GM23338 (cell line): Measurements from ENCODE around the gene MAMSTR. TPM values are rescaled to one million over a fixed set of nuclear protein-coding genes. Genes with fewer than 3 reads are reported as not detected.
"Not testable (repeated sequence)": the region's sequence is repeated elsewhere in the genome, so short reads cannot be mapped to it uniquely, and the experiment has no call there.

Source experiments
- ATAC-seq: fragments of 200-7000 bp; cut with Tn5 transposase; 3 replicates; pipeline ENCODE4 v1.9.1; 2020
- DNase-seq: peaks from one replicate; pipeline ENCODE4 v3.0.0-alpha.2; 2015; ENCODE audit warnings: low spot score
- H2AFZ ChIP-seq: fragments of 200-600 bp; sonication (generic); 2 replicates; pipeline ENCODE4 v1.8.0; 2016; ENCODE audit warnings: antibody characterized with exemption, mild to moderate bottlenecking, moderate library complexity
- H3F3A ChIP-seq: fragments of 200-600 bp; sonication (generic); replicated peaks from 2 replicates; pipeline ENCODE4 v1.8.0; 2017; ENCODE audit warnings: antibody characterized with exemption, mixed run types, low read depth
- H3K27ac ChIP-seq: fragments of 200-600 bp; sonication (generic); 2 replicates; pipeline ENCODE4 v1.6.1; 2016; ENCODE audit warnings: low read depth
- H3K27me3 ChIP-seq: fragments of 200-600 bp; sonication (generic); 2 replicates; pipeline ENCODE4 v1.8.0; 2016; ENCODE audit warnings: mild to moderate bottlenecking, mixed run types, moderate library complexity; ENCODE audit not compliant: insufficient read depth
- H3K36me3 ChIP-seq: fragments of 200-600 bp; sonication (generic); 2 replicates; pipeline ENCODE4 v1.8.0; 2016; ENCODE audit warnings: mild to moderate bottlenecking; ENCODE audit not compliant: insufficient read depth
- H3K4me1 ChIP-seq: fragments of 200-600 bp; sonication (generic); 2 replicates; pipeline ENCODE4 v1.8.0; 2016; ENCODE audit warnings: mild to moderate bottlenecking, moderate library complexity; ENCODE audit not compliant: insufficient read depth
- H3K4me2 ChIP-seq: fragments of 200-600 bp; sonication (generic); 2 replicates; pipeline ENCODE4 v1.7.1; 2017; ENCODE audit warnings: mixed run types
- H3K4me3 ChIP-seq: fragments of 200-600 bp; sonication (generic); 2 replicates; pipeline ENCODE4 v1.6.1; 2016; ENCODE audit warnings: mixed run types
- H3K79me2 ChIP-seq: fragments of 200-600 bp; sonication (generic); replicated peaks from 2 replicates; pipeline ENCODE4 v1.8.0; 2017; ENCODE audit warnings: mild to moderate bottlenecking; ENCODE audit not compliant: insufficient read depth
- H3K9me2 ChIP-seq: fragments of 200-600 bp; sonication (generic); 2 replicates; pipeline ENCODE4 v1.8.0; 2017; ENCODE audit not compliant: insufficient read depth
- H4K20me1 ChIP-seq: fragments of 200-600 bp; sonication (generic); replicated peaks from 2 replicates; pipeline ENCODE4 v1.8.0; 2017; ENCODE audit warnings: mild to moderate bottlenecking; ENCODE audit not compliant: insufficient read depth
- H3K27ac Mint-ChIP-seq: 2 replicates; pipeline ENCODE4 v1.8.0; 2020; ENCODE audit warnings: inconsistent platforms, mild to moderate bottlenecking, moderate library complexity, mixed read lengths
- H3K27me3 Mint-ChIP-seq: 3 replicates; pipeline ENCODE4 v1.8.0; 2022; ENCODE audit warnings: low read depth, mild to moderate bottlenecking, moderate library complexity, mixed read lengths, inconsistent platforms; ENCODE audit not compliant: insufficient read depth, poor library complexity
- H3K36me3 Mint-ChIP-seq: 3 replicates; pipeline ENCODE4 v1.8.0; 2021; ENCODE audit warnings: low read depth, mild to moderate bottlenecking, inconsistent platforms, moderate library complexity, mixed read lengths
- H3K4me1 Mint-ChIP-seq: 3 replicates; pipeline ENCODE4 v1.8.0; 2020; ENCODE audit warnings: mild to moderate bottlenecking, inconsistent platforms, mixed read lengths
- H3K4me3 Mint-ChIP-seq: 3 replicates; pipeline ENCODE4 v1.8.0; 2021; ENCODE audit warnings: moderate library complexity, mild to moderate bottlenecking, inconsistent platforms, mixed read lengths
- H3K9me3 Mint-ChIP-seq: 3 replicates; pipeline ENCODE4 v1.8.0; 2020; ENCODE audit warnings: moderate library complexity, mild to moderate bottlenecking, inconsistent platforms, mixed read lengths
- CREB1 ChIP-seq: fragments of 250-450 bp; sonication (Bioruptor Pico); IDR thresholded peaks from 2 replicates; pipeline ENCODE4 v1.5.0; 2020; ENCODE audit warnings: low read depth, mild to moderate bottlenecking, moderate library complexity
- ETS1 ChIP-seq: IDR thresholded peaks from 2 replicates; pipeline ENCODE4 v1.6.1; 2016; ENCODE audit warnings: antibody characterized with exemption
- EZH2phosphoT487 ChIP-seq: fragments of 200-600 bp; sonication (generic); IDR thresholded peaks from one replicate; pipeline ENCODE4 v1.8.1; 2018; ENCODE audit warnings: antibody characterized with exemption; ENCODE audit not compliant: unreplicated experiment
- JUNB ChIP-seq: IDR thresholded peaks from one replicate; pipeline ENCODE4 v1.6.1; 2016; ENCODE audit warnings: antibody characterized with exemption; ENCODE audit not compliant: unreplicated experiment
- NANOG ChIP-seq: IDR thresholded peaks from 2 replicates; pipeline ENCODE4 v1.6.1; 2016; ENCODE audit warnings: antibody characterized with exemption, borderline replicate concordance
- POLR2AphosphoS5 ChIP-seq: IDR thresholded peaks from 2 replicates; pipeline ENCODE4 v1.6.1; 2016; ENCODE audit warnings: antibody characterized with exemption, low read depth
- REST ChIP-seq: IDR thresholded peaks from one replicate; pipeline ENCODE4 v1.6.1; 2018; ENCODE audit warnings: antibody characterized with exemption; ENCODE audit not compliant: unreplicated experiment
- ZNF114 ChIP-seq: fragments of 250-450 bp; sonication (Bioruptor Pico); IDR thresholded peaks from 2 replicates; pipeline ENCODE4 v1.5.0; 2020; ENCODE audit warnings: mild to moderate bottlenecking, moderate library complexity
- ZNF331 ChIP-seq: fragments of 250-450 bp; sonication (Bioruptor Pico); IDR thresholded peaks from 2 replicates; pipeline ENCODE4 v1.5.0; 2020; ENCODE audit warnings: low read depth, mild to moderate bottlenecking, moderate library complexity
- ZNF462 ChIP-seq: fragments of 250-450 bp; sonication (Bioruptor Pico); IDR thresholded peaks from 2 replicates; pipeline ENCODE4 v1.5.0; 2020; ENCODE audit warnings: mild to moderate bottlenecking, moderate library complexity
- polyA plus RNA-seq: library from polyadenylated mRNA; unstranded; fragments of >200 nt; fragmentation: Nextera tagmentation; extraction: Ambion mirVana; gene quantifications from 2 replicates; pipeline ENCODE4 v1.2.1, GENCODE V29; 2016
- total RNA-seq: library from RNA; depleted of rRNA; stranded (reverse); fragments of >200 nt; shearing (Covaris generic); gene quantifications from 2 replicates; pipeline ENCODE4 v1.2.3, GENCODE V29; 2014

The MAMSTR gene
- total and polyA plus RNA-seq, 2 experiments from 2014 or later = 1.9 to 2.0 TPM

GRCh38 chr19:48718711-48719231 is 754 bp downstream of the MAMSTR start:
- Mint-ChIP-seq H3K27ac (peak overlapping the region; percentile 57; the same call in 1 of the 2 replicates), H3K27me3 (peaks cover 27% of the 10 kb centered on the region), H3K36me3 (no peaks in the 10 kb centered on the region; the same call in 2 of the 3 replicates), H3K4me1 (peaks cover 39% of the 10 kb centered on the region), H3K4me3 (peak overlapping the region; percentile 29; the same call in 1 of the 3 replicates), H3K9me3 (peaks cover 3% of the 10 kb centered on the region; the same call in 1 of the 3 replicates)
- H3K9me2 ChIP-seq = no peaks in the 10 kb centered on the region
- TF ChIP-seq NANOG = no peak
- TF ChIP-seq ZNF114 (CRISPR knock-in tag) = no peak
- no peak for TF ChIP-seq ZNF331 (CRISPR knock-in tag)
- TF ChIP-seq ZNF462 (CRISPR knock-in tag) = no peak
- TF ChIP-seq POLR2AphosphoS5 = no peak
- TF ChIP-seq REST = no peak
- TF ChIP-seq CREB1 (CRISPR knock-in tag) = no peak
- TF ChIP-seq JUNB = no peak
- TF ChIP-seq EZH2phosphoT487 = no peak
- TF ChIP-seq ETS1 = no peak
- no peaks in the 10 kb centered on the region for H4K20me1 ChIP-seq
- DNase-seq (peak; percentile 56), ATAC-seq (no peak)
- H3F3A ChIP-seq = peaks cover 13% of the 10 kb centered on the region; the same call in 1 of the 2 replicates
- no peaks in the 10 kb centered on the region for H3K79me2 ChIP-seq
- no peak overlapping the region for H2AFZ ChIP-seq
- no peaks in the 10 kb centered on the region for H3K27me3 ChIP-seq
- H3K36me3 ChIP-seq = no peaks in the 10 kb centered on the region
- H3K27ac ChIP-seq = no peak overlapping the region
- H3K4me1 ChIP-seq = peaks cover 39% of the 10 kb centered on the region
- H3K4me2 ChIP-seq = peak overlapping the region; percentile 70
- H3K4me3 ChIP-seq = peak overlapping the region; percentile 58; the same call in 1 of the 2 replicates

GRCh38 chr19:48718106-48718505 is 1.4 kb downstream of the MAMSTR start:
- H3K27me3 Mint-ChIP-seq = peaks cover 29% of the 10 kb centered on the region
- not testable (repeated sequence) for H3K36me3 Mint-ChIP-seq, H3K4me2 ChIP-seq, H3K27me3 ChIP-seq, DNase-seq, H3K9me2 ChIP-seq, H3K4me3 ChIP-seq, ATAC-seq, H3K36me3 ChIP-seq, H3K9me3 Mint-ChIP-seq, H3K27ac Mint-ChIP-seq, H3K4me3 Mint-ChIP-seq, H3K79me2 ChIP-seq, H2AFZ ChIP-seq, H3K27ac ChIP-seq, H4K20me1 ChIP-seq
- Histone ChIP-seq H3F3A (peaks cover 13% of the 10 kb centered on the region; the same call in 1 of the 2 replicates), H3K4me1 (peaks cover 39% of the 10 kb centered on the region)
- H3K4me1 Mint-ChIP-seq = peaks cover 39% of the 10 kb centered on the region
